PC-3 (cell line): ENCODE results near the gene CUEDC1. TPM values are rescaled to one million over a fixed set of nuclear protein-coding genes. Genes with fewer than 3 reads are reported as not detected.

Source experiments
- ATAC-seq: fragments of 200-7000 bp; cut with Tn5 transposase; 2 replicates; pipeline ENCODE4 v1.9.1; 2020; ENCODE audit warnings: mild to moderate bottlenecking, moderate library complexity
- BruUV-seq: library from RNA; stranded (reverse); fragments of 400-500 nt; replicated peaks from 2 replicates; lab custom pipeline; 2021; lab: Mats Ljungman, UMichigan
- CTCF ChIA-PET: fragments of 300-600 bp; sonication (Branson Sonifier 250); formaldehyde crosslinking; loops from one replicate; lab custom pipeline; 2022; ENCODE audit warnings: antibody characterized with exemption; lab: Charles Lee
- POLR2A ChIA-PET: fragments of 300-600 bp; sonication (Branson Sonifier 250); formaldehyde crosslinking; loops from one replicate; lab custom pipeline; 2022; ENCODE audit warnings: antibody characterized with exemption; ENCODE audit not compliant: unreplicated experiment; lab: Charles Lee
- DNase-seq: peaks from one replicate; pipeline ENCODE4 v3.0.0-alpha.2; 2015
- H2AFZ ChIP-seq: fragments of 300-600 bp; sonication (generic); 2 replicates; pipeline ENCODE4 v1.6.0; 2016; ENCODE audit warnings: antibody characterized with exemption, low read length
- H3F3A ChIP-seq: fragments of 300-600 bp; sonication (generic); one replicate; pipeline ENCODE4 v1.6.0; 2017; ENCODE audit warnings: antibody characterized with exemption, low read length, control low read depth, mild to moderate bottlenecking; ENCODE audit not compliant: unreplicated experiment
- H3K27ac ChIP-seq: fragments of 300-600 bp; sonication (generic); 2 replicates; pipeline ENCODE4 v1.5.1; 2016; ENCODE audit warnings: mild to moderate bottlenecking, low read length
- H3K27me3 ChIP-seq: fragments of 300-600 bp; sonication (generic); 2 replicates; pipeline ENCODE4 v1.6.1; 2016; ENCODE audit warnings: low read length, mixed read lengths
- H3K36me3 ChIP-seq: fragments of 300-600 bp; sonication (generic); 2 replicates; pipeline ENCODE4 v1.6.1; 2016; ENCODE audit warnings: low read depth, mixed run types, low read length, mixed read lengths
- H3K4me1 ChIP-seq: fragments of 300-600 bp; sonication (generic); 2 replicates; pipeline ENCODE4 v1.5.1; 2016; ENCODE audit warnings: low read length; ENCODE audit not compliant: insufficient read depth
- H3K4me2 ChIP-seq: fragments of 300-600 bp; sonication (generic); 2 replicates; pipeline ENCODE4 v1.6.0; 2016; ENCODE audit warnings: low read length
- H3K4me3 ChIP-seq: fragments of 300-600 bp; sonication (generic); 2 replicates; pipeline ENCODE4 v1.5.1; 2016; ENCODE audit warnings: mild to moderate bottlenecking, low read length, mixed read lengths
- H3K79me2 ChIP-seq: fragments of 300-600 bp; sonication (generic); 2 replicates; pipeline ENCODE4 v1.6.1; 2017; ENCODE audit warnings: low read length, mixed read lengths
- H3K9ac ChIP-seq: fragments of 300-600 bp; sonication (generic); 2 replicates; pipeline ENCODE4 v1.6.0; 2016; ENCODE audit warnings: mild to moderate bottlenecking, low read length
- H3K9me2 ChIP-seq: fragments of 300-600 bp; sonication (generic); replicated peaks from 2 replicates; pipeline ENCODE4 v1.6.1; 2016; ENCODE audit warnings: mixed run types, low read length, mixed read lengths
- H3K9me3 ChIP-seq: fragments of 300-600 bp; sonication (generic); 2 replicates; pipeline ENCODE4 v1.6.1; 2016; ENCODE audit warnings: low read length, mixed read lengths
- H4K20me1 ChIP-seq: fragments of 300-600 bp; sonication (generic); 2 replicates; pipeline ENCODE4 v1.6.1; 2016; ENCODE audit warnings: low read length, mixed read lengths
- CTCF ChIP-seq: fragments of 300-600 bp; sonication (generic); conservative IDR thresholded peaks from 2 replicates; pipeline ENCODE4 v1.5.1; 2017; ENCODE audit warnings: antibody characterized with exemption, low read depth, mild to moderate bottlenecking, low read length
- EZH2 ChIP-seq: fragments of 300-600 bp; sonication (generic); IDR thresholded peaks from one replicate; pipeline ENCODE4 v1.6.1; 2017; ENCODE audit warnings: antibody characterized with exemption, mild to moderate bottlenecking, low read length; ENCODE audit not compliant: unreplicated experiment
- EZH2phosphoT487 ChIP-seq: fragments of 300-600 bp; sonication (generic); IDR thresholded peaks from 2 replicates; pipeline ENCODE4 v1.6.1; 2018; ENCODE audit warnings: mild to moderate bottlenecking, antibody characterized with exemption, low read length, borderline replicate concordance
- intact Hi-C: fragments of 100-400 bp; cut with micrococcal nuclease; formaldehyde crosslinking; loops from 2 replicates; pipeline ENCODE4 v1.9.0; 2023
- total RNA-seq: library from RNA; depleted of rRNA; stranded (reverse); fragments of >200 nt; gene quantifications from 2 replicates; pipeline ENCODE4 v1.2.3, GENCODE V29; 2014

The CUEDC1 gene
- total RNA-seq, 1 experiment from 2014 or later = 31.6 TPM

- no TSS peak for BruUV-seq
- Histone ChIP-seq H3K4me3 (no peak overlapping the region), H2AFZ (peak overlapping the region; percentile 48), H3K4me1 (peaks cover 27% of the 10 kb centered on the region), H3K36me3 (peaks cover 4% of the 10 kb centered on the region; the same call in 1 of the 2 replicates), H3K79me2 (no peaks in the 10 kb centered on the region), H4K20me1 (no peaks in the 10 kb centered on the region), H3K9me2 (no peaks in the 10 kb centered on the region), H3K27me3 (no peaks in the 10 kb centered on the region), H3F3A (peaks cover 5% of the 10 kb centered on the region), H3K9ac (no peak overlapping the region), H3K9me3 (no peaks in the 10 kb centered on the region), H3K4me2 (peak overlapping the region; percentile 48; the same call in 1 of the 2 replicates), H3K27ac (no peak overlapping the region)
- intact Hi-C loops = loop anchor here (1.0 to 5.0 kb wide), 3 partner anchors 85 to 702 kb away; partner anchors contain the start of gene CCDC182
- TF ChIP-seq CTCF = no peak
- DNase-seq (no peak), ATAC-seq (no peak)
- POLR2A ChIA-PET = interaction anchor here (0.5 kb wide), 1 partner anchor 251 kb away, joined by 5 read pairs; the partner anchor contains the start of gene DYNLL2
- CTCF ChIA-PET = interaction anchor here (0.5 to 1.5 kb wide), 5 partner anchors 85 to 590 kb away, joined by 3 to 18 read pairs (median 6); no protein-coding TSS in a partner anchor
These were observed 122.7 kb downstream of the CUEDC1 start for GRCh38 chr17:57832314-57833178.

- ChIA-PET POLR2A (no interaction called here), CTCF (no interaction called here)
- H3K27ac ChIP-seq = no peak overlapping the region
- peaks cover 27% of the 10 kb centered on the region for H3K4me1 ChIP-seq
- H3K36me3 ChIP-seq = no peaks in the 10 kb centered on the region
- H3K4me2 ChIP-seq = no peak overlapping the region
- ATAC-seq = no peak
- H3K4me3 ChIP-seq = no peak overlapping the region
- H2AFZ ChIP-seq = no peak overlapping the region
- no peak for DNase-seq
- TF ChIP-seq CTCF (no peak), EZH2 (no peak), EZH2phosphoT487 (no peak)
- no peaks in the 10 kb centered on the region for H4K20me1 ChIP-seq
- intact Hi-C loops = loop anchor here (5.0 kb wide), 1 partner anchor 84 kb away; the partner anchor contains the start of gene CCDC182
- no TSS peak for BruUV-seq
- H3F3A ChIP-seq = peaks cover 5% of the 10 kb centered on the region
- no peak overlapping the region for H3K9ac ChIP-seq
- no peaks in the 10 kb centered on the region for H3K9me3 ChIP-seq
- H3K9me2 ChIP-seq = no peaks in the 10 kb centered on the region
- no peaks in the 10 kb centered on the region for H3K27me3 ChIP-seq
- H3K79me2 ChIP-seq = no peaks in the 10 kb centered on the region
These were observed 124.3 kb downstream of the CUEDC1 start for GRCh38 chr17:57830880-57831279.
